SU-DHL-6 (cell line): Measurements from ENCODE around the gene GAGE12G.
"Not testable (repeated sequence)": the region's sequence is repeated elsewhere in the genome, so short reads cannot be mapped to it uniquely, and the experiment has no call there.

Source experiments
- CTCF ChIP-seq: fragments of 200-600 bp; sonication (generic); IDR thresholded peaks from one replicate; pipeline ENCODE4 v1.5.1; 2017; ENCODE audit warnings: antibody characterized with exemption, mild to moderate bottlenecking, low read length, moderate library complexity; ENCODE audit not compliant: insufficient read depth, poor library complexity, severe bottlenecking
- EZH2phosphoT487 ChIP-seq: fragments of 200-600 bp; sonication (generic), shearing (Covaris generic); conservative IDR thresholded peaks from 2 replicates; pipeline ENCODE4 v1.6.1; 2018; ENCODE audit warnings: mild to moderate bottlenecking, antibody characterized with exemption, low read length, moderate library complexity, mixed read lengths

GRCh38 chrX:49589196-49589595 lies 19.0 kb downstream of the GAGE12G start, which contains the start of gene GAGE2A:
- not testable (repeated sequence) for TF ChIP-seq CTCF, EZH2phosphoT487
